CD14-positive monocyte (primary cell): ENCODE results near the gene CELF2. TPM values are rescaled to one million over a fixed set of nuclear protein-coding genes. Genes with fewer than 3 reads are reported as not detected.

Source experiments
- DNase-seq, 3 donors: peaks; one replicate each; pipeline ENCODE4 v3.0.0-alpha.2; 2011 to 2022
- H2AFZ ChIP-seq: 2 replicates; pipeline ENCODE4 v1.6.0; 2012; ENCODE audit warnings: mild to moderate bottlenecking, low read depth, low read length, inconsistent platforms; ENCODE audit not compliant: insufficient read depth, poor library complexity, severe bottlenecking
- H3K27ac ChIP-seq, 2 donors: 1 replicate in 1 of 2; 2 replicates in 1 of 2; pipeline ENCODE4 v1.5.1; 2012 to 2013; ENCODE audit warnings: low read length in 2 of 2, control low read depth in 1 of 2, inconsistent platforms in 1 of 2, low read depth in 1 of 2, mild to moderate bottlenecking in 1 of 2
- H3K27me3 ChIP-seq, 2 donors: one replicate each; pipeline versions ENCODE4 v1.6.0 to v1.6.1; 2011 to 2013; ENCODE audit warnings: low read length in 2 of 2; ENCODE audit not compliant: control insufficient read depth in 2 of 2, insufficient read depth in 2 of 2
- H3K36me3 ChIP-seq, 2 donors: replicated peaks in 1 of 2; 1 replicate in 1 of 2; 2 replicates in 1 of 2; pipeline versions ENCODE4 v1.5.1 to v1.6.1; 2012 to 2013; ENCODE audit warnings: low read length in 2 of 2, control low read depth in 1 of 2, inconsistent platforms in 1 of 2, mild to moderate bottlenecking in 1 of 2; ENCODE audit not compliant: insufficient read depth in 2 of 2, control insufficient read depth in 1 of 2
- H3K4me1 ChIP-seq, 2 donors: 1 replicate in 1 of 2; 2 replicates in 1 of 2; pipeline versions ENCODE4 v1.5.1 to v1.6.1; 2012 to 2013; ENCODE audit warnings: low read length in 2 of 2, control low read depth in 1 of 2, inconsistent platforms in 1 of 2, mild to moderate bottlenecking in 1 of 2, moderate library complexity in 1 of 2; ENCODE audit not compliant: insufficient read depth in 2 of 2, control insufficient read depth in 1 of 2
- H3K4me2 ChIP-seq: replicated peaks from 2 replicates; pipeline ENCODE3; 2012; ENCODE audit warnings: low read length, moderate library complexity, mild to moderate bottlenecking; ENCODE audit not compliant: poor library complexity, severe bottlenecking; ENCODE audit errors: extremely low read depth
- H3K4me3 ChIP-seq, 3 experiments: fragments of 200-600 bp in 1 of 3; sonication (generic) in 1 of 3; replicated peaks in 1 of 3; 1 replicate in 2 of 3; 2 replicates in 1 of 3; pipeline ENCODE4 v1.5.1; 2011 to 2013; ENCODE audit warnings: low read length in 3 of 3, mild to moderate bottlenecking in 3 of 3, control low read depth in 2 of 3, low read depth in 2 of 3, inconsistent platforms in 1 of 3, moderate library complexity in 1 of 3
- H3K79me2 ChIP-seq: 2 replicates; pipeline ENCODE4 v1.6.0; 2012; ENCODE audit warnings: mild to moderate bottlenecking, control low read depth, inconsistent platforms, low read length, moderate library complexity; ENCODE audit not compliant: insufficient read depth
- H3K9ac ChIP-seq: 2 replicates; pipeline ENCODE4 v1.6.0; 2017; ENCODE audit warnings: low read length, mild to moderate bottlenecking; ENCODE audit not compliant: insufficient read depth, poor library complexity, severe bottlenecking
- H3K9me3 ChIP-seq, 2 donors: replicated peaks in 1 of 2; 1 replicate in 1 of 2; 2 replicates in 1 of 2; pipeline versions ENCODE4 v1.5.1 to v1.6.1; 2012 to 2013; ENCODE audit warnings: low read length in 2 of 2, control low read depth in 1 of 2; ENCODE audit not compliant: control insufficient read depth in 1 of 2, insufficient read depth in 1 of 2
- H4K20me1 ChIP-seq: 2 replicates; pipeline ENCODE4 v1.6.0; 2012; ENCODE audit warnings: mild to moderate bottlenecking, low read length, control low read depth, moderate library complexity; ENCODE audit not compliant: insufficient read depth
- H3K27ac Mint-ChIP-seq, 7 donors: one replicate each; pipeline ENCODE4 v1.8.0; 2020; ENCODE audit warnings: mild to moderate bottlenecking in 7 of 7, mixed read lengths in 7 of 7, moderate library complexity in 6 of 7, inconsistent platforms in 2 of 7
- H3K27me3 Mint-ChIP-seq, 3 donors: one replicate each; pipeline ENCODE4 v1.8.0; 2021 to 2022; ENCODE audit warnings: low read depth in 3 of 3, mild to moderate bottlenecking in 3 of 3, mixed read lengths in 3 of 3, moderate library complexity in 3 of 3, inconsistent platforms in 1 of 3
- H3K36me3 Mint-ChIP-seq, 2 donors: one replicate each; pipeline ENCODE4 v1.8.0; 2020; ENCODE audit warnings: mixed read lengths in 2 of 2, inconsistent platforms in 1 of 2, mild to moderate bottlenecking in 1 of 2
- H3K4me1 Mint-ChIP-seq: one replicate; pipeline ENCODE4 v1.8.0; 2020; ENCODE audit warnings: mild to moderate bottlenecking, mixed read lengths
- H3K4me3 Mint-ChIP-seq, 2 donors: one replicate each; pipeline ENCODE4 v1.8.0; 2020; ENCODE audit warnings: mild to moderate bottlenecking in 2 of 2, mixed read lengths in 2 of 2, moderate library complexity in 1 of 2
- H3K9me3 Mint-ChIP-seq, 7 donors: one replicate each; pipeline ENCODE4 v1.8.0; 2020 to 2022; ENCODE audit warnings: mixed read lengths in 7 of 7, mild to moderate bottlenecking in 6 of 7, moderate library complexity in 6 of 7, inconsistent platforms in 2 of 7
- WGBS: methylation state at CpG from one replicate; pipeline ENCODE4 v1.1.5; 2013; ENCODE audit warnings: missing lambda C conversion rate; ENCODE audit not compliant: insufficient coverage; 5-methylcytosine and 5-hydroxymethylcytosine counted together
- intact Hi-C, 2 donors: fragments of 100-400 bp; cut with micrococcal nuclease; formaldehyde crosslinking; loops; one replicate each; pipeline versions ENCODE4 v1.15.0 to v1.15.1; 2023
- polyA plus RNA-seq, 3 donors: library from polyadenylated mRNA; depleted of rRNA in 1 of 3; unstranded in 2 of 3; stranded (reverse) in 1 of 3; fragments of 300-500 nt in 2 of 3; fragments of >200 nt in 1 of 3; fragmentation: Illumina TruSeq in 2 of 3; gene quantifications; 1 replicate in 2 of 3; 2 replicates in 1 of 3; pipeline ENCODE4 v1.2.3, GENCODE V29; 2012 to 2021
- TF ChIP-seq, protein P1 (sequence below): fragments of 200-600 bp; IDR thresholded peaks from one replicate; pipeline ENCODE4 v1.8.0; 2022; ENCODE audit warnings: antibody characterized with exemption, mild to moderate bottlenecking

The CELF2 gene
- polyA plus RNA-seq, 3 donors = 53.5 to 93.3 (median 80.5) TPM

DNA sequence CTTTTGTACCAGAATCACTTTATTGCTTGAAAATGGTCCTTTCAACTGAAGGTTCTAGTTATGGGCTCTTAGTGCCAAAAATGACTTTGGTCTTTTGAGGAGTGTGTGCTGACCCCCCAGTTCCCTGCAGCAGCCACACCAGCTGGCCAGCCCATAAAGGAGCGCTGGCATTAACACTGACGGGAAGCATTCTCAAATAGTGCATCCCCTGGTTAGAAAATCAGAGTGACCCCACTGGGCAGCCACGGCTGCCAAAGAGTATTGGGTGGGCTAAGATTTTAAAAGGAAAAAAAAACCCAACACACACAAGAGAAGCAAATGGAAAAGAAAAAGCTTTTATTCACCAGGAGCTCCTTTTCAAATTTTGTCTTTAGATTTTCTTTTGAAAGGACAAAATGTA lies 199.8 kb downstream of the CELF2 start:
- Mint-ChIP-seq H3K4me3 (no peak overlapping the region), H3K9me3 (no peaks in the 10 kb centered on the region), H3K36me3 (peaks cover 70 to 83% of the 10 kb centered on the region in 2 donors), H3K27ac (peak overlapping the region in 1 of 7 donors; percentile 63), H3K4me1 (peaks cover 40% of the 10 kb centered on the region), H3K27me3 (no peaks in the 10 kb centered on the region)
- no peak overlapping the region for H2AFZ ChIP-seq
- 100% methylated on average over 1 of the region's 3 CpGs for WGBS
- H3K27ac ChIP-seq = peak overlapping the region in 1 of 2 donors; percentile 12
- H3K36me3 ChIP-seq = peaks cover 76 to 90% of the 10 kb centered on the region in 2 donors
- no peaks in the 10 kb centered on the region for H3K27me3 ChIP-seq
- no peak for DNase-seq
- no peaks in the 10 kb centered on the region for H3K9me3 ChIP-seq
- peaks cover 100% of the 10 kb centered on the region for H4K20me1 ChIP-seq
- H3K79me2 ChIP-seq = peaks cover 100% of the 10 kb centered on the region
- no peak overlapping the region for H3K4me3 ChIP-seq
- intact Hi-C loops = no loop called here
- TF ChIP-seq, protein P1, sequence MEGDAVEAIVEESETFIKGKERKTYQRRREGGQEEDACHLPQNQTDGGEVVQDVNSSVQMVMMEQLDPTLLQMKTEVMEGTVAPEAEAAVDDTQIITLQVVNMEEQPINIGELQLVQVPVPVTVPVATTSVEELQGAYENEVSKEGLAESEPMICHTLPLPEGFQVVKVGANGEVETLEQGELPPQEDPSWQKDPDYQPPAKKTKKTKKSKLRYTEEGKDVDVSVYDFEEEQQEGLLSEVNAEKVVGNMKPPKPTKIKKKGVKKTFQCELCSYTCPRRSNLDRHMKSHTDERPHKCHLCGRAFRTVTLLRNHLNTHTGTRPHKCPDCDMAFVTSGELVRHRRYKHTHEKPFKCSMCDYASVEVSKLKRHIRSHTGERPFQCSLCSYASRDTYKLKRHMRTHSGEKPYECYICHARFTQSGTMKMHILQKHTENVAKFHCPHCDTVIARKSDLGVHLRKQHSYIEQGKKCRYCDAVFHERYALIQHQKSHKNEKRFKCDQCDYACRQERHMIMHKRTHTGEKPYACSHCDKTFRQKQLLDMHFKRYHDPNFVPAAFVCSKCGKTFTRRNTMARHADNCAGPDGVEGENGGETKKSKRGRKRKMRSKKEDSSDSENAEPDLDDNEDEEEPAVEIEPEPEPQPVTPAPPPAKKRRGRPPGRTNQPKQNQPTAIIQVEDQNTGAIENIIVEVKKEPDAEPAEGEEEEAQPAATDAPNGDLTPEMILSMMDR = no peak
- H3K4me2 ChIP-seq = no peak overlapping the region
- peaks cover 22 to 24% of the 10 kb centered on the region in 2 donors for H3K4me1 ChIP-seq
- H3K9ac ChIP-seq = no peak overlapping the region

DNA sequence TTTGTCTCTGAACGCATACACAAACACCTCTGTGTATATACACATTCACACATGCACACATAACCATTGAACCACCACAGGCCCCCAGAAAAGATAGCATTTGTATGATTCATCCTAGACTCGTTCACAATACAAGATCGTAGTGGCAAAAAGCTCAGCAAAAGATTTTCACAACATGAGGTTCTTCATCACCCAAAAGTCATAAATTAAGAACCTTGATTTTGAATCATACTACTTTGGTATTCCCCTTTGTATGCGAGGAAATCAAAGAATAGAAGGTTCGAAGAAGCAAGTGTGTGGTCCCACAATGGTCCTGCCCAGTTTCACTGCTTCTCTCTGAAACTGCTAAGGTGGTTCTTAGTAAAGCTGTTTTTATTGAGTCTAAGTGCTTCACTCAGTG lies 200.7 kb downstream of the CELF2 start:
- Histone ChIP-seq H4K20me1 (peaks cover 100% of the 10 kb centered on the region), H3K4me3 (no peak overlapping the region), H3K9me3 (no peaks in the 10 kb centered on the region), H3K4me2 (no peak overlapping the region), H2AFZ (no peak overlapping the region), H3K79me2 (peaks cover 100% of the 10 kb centered on the region), H3K4me1 (peaks cover 22 to 24% of the 10 kb centered on the region in 2 donors), H3K9ac (no peak overlapping the region), H3K27me3 (no peaks in the 10 kb centered on the region), H3K36me3 (peaks cover 76 to 90% of the 10 kb centered on the region in 2 donors), H3K27ac (no peak overlapping the region)
- peaks cover 32% of the 10 kb centered on the region for H3K4me1 Mint-ChIP-seq
- TF ChIP-seq, protein P1 = no peak
- intact Hi-C loops = no loop called here
- 92% methylated on average over 2 of the region's 5 CpGs for WGBS
- H3K27ac Mint-ChIP-seq = peak overlapping the region in 2 of 7 donors; percentile 11 to 58
- H3K36me3 Mint-ChIP-seq = peaks cover 72 to 80% of the 10 kb centered on the region in 2 donors
- no peak overlapping the region for H3K4me3 Mint-ChIP-seq
- no peaks in the 10 kb centered on the region for H3K9me3 Mint-ChIP-seq
- H3K27me3 Mint-ChIP-seq = no peaks in the 10 kb centered on the region
- DNase-seq = no peak
